GM23248 (cell line): ENCODE data around the gene KIAA0586. TPM values are rescaled to one million over a fixed set of nuclear protein-coding genes. Genes with fewer than 3 reads are reported as not detected.

Experiments
- DNase-seq: peaks from one replicate; pipeline ENCODE4 v3.0.0-alpha.2; 2015
- H2AFZ ChIP-seq: fragments of 200-600 bp; sonication (generic); 2 replicates; pipeline ENCODE4 v1.6.1; 2016; ENCODE audit warnings: antibody characterized with exemption
- H3F3A ChIP-seq: fragments of 200-600 bp; sonication (generic); 2 replicates; pipeline ENCODE4 v1.6.1; 2016; ENCODE audit warnings: mild to moderate bottlenecking, antibody characterized with exemption, mixed run types; ENCODE audit not compliant: insufficient read depth
- H3K27ac ChIP-seq: fragments of 200-600 bp; sonication (generic); 2 replicates; pipeline ENCODE4 v1.5.1; 2016; ENCODE audit warnings: mild to moderate bottlenecking
- H3K27me3 ChIP-seq: fragments of 200-600 bp; sonication (generic); replicated peaks from 2 replicates; pipeline ENCODE4 v1.6.1; 2016; ENCODE audit warnings: mild to moderate bottlenecking; ENCODE audit not compliant: insufficient read depth
- H3K36me3 ChIP-seq: fragments of 200-600 bp; sonication (generic); 2 replicates; pipeline ENCODE4 v1.6.1; 2016; ENCODE audit warnings: low read depth, mild to moderate bottlenecking
- H3K4me1 ChIP-seq: fragments of 200-600 bp; sonication (generic); 2 replicates; pipeline ENCODE4 v1.6.1; 2016; ENCODE audit warnings: mild to moderate bottlenecking; ENCODE audit not compliant: insufficient read depth
- H3K4me2 ChIP-seq: fragments of 200-600 bp; sonication (generic); one replicate; pipeline ENCODE4 v1.6.1; 2016; ENCODE audit warnings: mild to moderate bottlenecking; ENCODE audit not compliant: unreplicated experiment
- H3K4me3 ChIP-seq: fragments of 200-600 bp; sonication (generic); 2 replicates; pipeline ENCODE4 v1.5.1; 2016; ENCODE audit warnings: mild to moderate bottlenecking
- H3K79me2 ChIP-seq: fragments of 200-600 bp; sonication (generic); 2 replicates; pipeline ENCODE4 v1.6.1; 2016; ENCODE audit warnings: mild to moderate bottlenecking; ENCODE audit not compliant: insufficient read depth
- H3K9ac ChIP-seq: fragments of 200-600 bp; sonication (generic); 2 replicates; pipeline ENCODE4 v1.6.1; 2016; ENCODE audit warnings: mild to moderate bottlenecking
- H3K9me2 ChIP-seq: fragments of 200-600 bp; sonication (generic); 2 replicates; pipeline ENCODE4 v1.6.1; 2016; ENCODE audit warnings: mixed run types, mild to moderate bottlenecking, moderate library complexity; ENCODE audit not compliant: insufficient read depth
- H3K9me3 ChIP-seq: fragments of 200-600 bp; sonication (generic); one replicate; pipeline ENCODE4 v1.6.1; 2017; ENCODE audit warnings: low read depth
- H4K20me1 ChIP-seq: fragments of 200-600 bp; sonication (generic); 2 replicates; pipeline ENCODE4 v1.6.0; 2016; ENCODE audit not compliant: insufficient read depth
- EZH2 ChIP-seq: fragments of 200-600 bp; sonication (generic); IDR thresholded peaks from 2 replicates; pipeline ENCODE4 v1.6.1; 2018; ENCODE audit warnings: antibody characterized with exemption, mild to moderate bottlenecking; ENCODE audit not compliant: insufficient read depth, poor library complexity, severe bottlenecking
- EZH2phosphoT487 ChIP-seq: fragments of 200-600 bp; sonication (generic); IDR thresholded peaks from 2 replicates; pipeline ENCODE4 v1.6.1; 2018; ENCODE audit warnings: antibody characterized with exemption, moderate library complexity, mild to moderate bottlenecking, low read depth; ENCODE audit not compliant: insufficient read depth
- WGBS, 2 experiments: methylation state at CpG; one replicate each; pipeline ENCODE4 v1.1.6; 2015 to 2017; ENCODE audit warnings: low lambda C conversion rate in 2 of 2, low coverage in 1 of 2; ENCODE audit errors: missing lambda C conversion rate in 2 of 2; 5-methylcytosine and 5-hydroxymethylcytosine counted together
- in situ Hi-C: fragments of 300-500 bp; cut with MboI; formaldehyde crosslinking; loops from 2 replicates; pipeline ENCODE4 v1.15.0; 2020
- polyA plus RNA-seq: library from polyadenylated mRNA; unstranded; fragments of >200 nt; fragmentation: Nextera tagmentation; extraction: Ambion mirVana; gene quantifications from 2 replicates; pipeline ENCODE4 v1.2.1, GENCODE V29; 2016
- total RNA-seq: library from RNA; depleted of rRNA; stranded (reverse); fragments of >200 nt; shearing (Covaris generic); gene quantifications from 2 replicates; pipeline ENCODE4 v1.2.3, GENCODE V29; 2014

Gene KIAA0586
- total and polyA plus RNA-seq, 2 experiments from 2014 or later, result 10.5 to 16.8 TPM

DNA sequence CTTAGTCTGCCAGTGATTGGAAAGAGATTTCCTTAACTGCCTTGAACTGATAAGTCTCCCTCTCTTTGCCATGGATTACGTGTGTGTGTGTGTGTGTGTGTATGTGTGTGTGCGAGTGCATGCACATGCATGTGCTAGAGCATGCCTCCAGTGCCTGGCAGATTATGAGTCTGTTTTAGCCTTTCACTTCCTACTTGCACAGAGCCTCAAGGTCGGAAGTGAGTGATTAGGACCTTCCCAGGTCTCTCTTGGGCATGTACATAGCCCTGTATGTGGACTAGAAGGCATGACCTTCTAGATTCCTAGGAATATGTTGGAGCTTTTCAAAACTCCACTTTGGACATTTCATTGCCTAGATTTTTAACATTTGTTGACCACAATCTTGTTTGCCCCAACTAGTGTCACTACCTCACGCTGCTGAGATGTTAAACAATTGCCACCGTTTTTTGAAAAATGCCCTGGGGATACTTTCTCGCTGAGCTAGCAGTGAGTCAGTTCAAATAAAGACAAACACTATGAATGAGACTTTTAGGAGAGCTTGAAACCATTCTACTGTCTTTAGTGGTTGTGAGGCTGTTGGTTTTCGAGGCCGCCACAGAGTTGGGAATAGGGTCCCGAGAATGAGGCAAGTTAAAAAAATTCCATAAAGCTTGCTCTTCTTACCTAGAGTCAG, 28.2 kb downstream of the KIAA0586 start:
- no peak overlapping the region for H2AFZ ChIP-seq
- no peaks in the 10 kb centered on the region for H3K27me3 ChIP-seq
- in situ Hi-C loops, result no loop called here
- no peaks in the 10 kb centered on the region for H3K4me1 ChIP-seq
- no peak overlapping the region for H3K4me3 ChIP-seq
- no peak for TF ChIP-seq EZH2phosphoT487
- no peak overlapping the region for H3K9ac ChIP-seq
- no peaks in the 10 kb centered on the region for H3K79me2 ChIP-seq
- H3F3A ChIP-seq, result no peaks in the 10 kb centered on the region
- no peaks in the 10 kb centered on the region for H3K9me3 ChIP-seq
- H3K36me3 ChIP-seq, result peaks cover 36% of the 10 kb centered on the region
- no peak overlapping the region for H3K27ac ChIP-seq
- 91 to 92% methylated on average over 9 of the region's 9 CpGs for WGBS, 2 experiments
- no peak overlapping the region for H3K4me2 ChIP-seq
- DNase-seq, result peak; percentile 28
- H4K20me1 ChIP-seq, result no peaks in the 10 kb centered on the region
- no peaks in the 10 kb centered on the region for H3K9me2 ChIP-seq

DNA sequence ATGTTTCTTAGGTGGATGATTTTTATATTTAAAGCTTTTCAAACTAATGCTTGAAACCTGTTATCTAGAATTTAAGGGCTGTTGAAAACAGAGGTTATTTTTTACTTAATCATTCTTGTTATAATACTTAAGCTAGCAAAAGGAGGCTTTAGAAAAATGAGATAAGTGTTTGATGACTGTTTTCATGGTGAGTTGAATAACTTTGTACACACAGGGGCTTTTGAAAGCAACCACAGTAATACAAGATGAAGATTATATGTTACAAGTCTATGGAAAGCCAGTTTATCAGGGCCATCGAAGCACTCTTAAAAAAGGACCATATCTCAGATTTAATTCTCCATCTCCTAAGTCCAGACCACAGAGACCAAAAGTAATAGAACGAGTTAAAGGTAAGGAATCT, 33.3 kb downstream of the KIAA0586 start:
- H3K79me2 ChIP-seq, result no peaks in the 10 kb centered on the region
- H3K9me3 ChIP-seq, result no peaks in the 10 kb centered on the region
- H3K4me2 ChIP-seq, result no peak overlapping the region
- no peak overlapping the region for H2AFZ ChIP-seq
- no peak overlapping the region for H3K27ac ChIP-seq
- in situ Hi-C loops, result no loop called here
- H4K20me1 ChIP-seq, result no peaks in the 10 kb centered on the region
- H3K36me3 ChIP-seq, result peaks cover 27% of the 10 kb centered on the region
- no peaks in the 10 kb centered on the region for H3K9me2 ChIP-seq
- no peak overlapping the region for H3K4me3 ChIP-seq
- DNase-seq, result no peak
- 93 to 95% methylated on average over 2 of the region's 2 CpGs for WGBS, 2 experiments
- H3K9ac ChIP-seq, result no peak overlapping the region
- H3F3A ChIP-seq, result no peaks in the 10 kb centered on the region
- no peaks in the 10 kb centered on the region for H3K4me1 ChIP-seq
- H3K27me3 ChIP-seq, result no peaks in the 10 kb centered on the region
- TF ChIP-seq EZH2phosphoT487 (no peak), EZH2 (no peak)

DNA sequence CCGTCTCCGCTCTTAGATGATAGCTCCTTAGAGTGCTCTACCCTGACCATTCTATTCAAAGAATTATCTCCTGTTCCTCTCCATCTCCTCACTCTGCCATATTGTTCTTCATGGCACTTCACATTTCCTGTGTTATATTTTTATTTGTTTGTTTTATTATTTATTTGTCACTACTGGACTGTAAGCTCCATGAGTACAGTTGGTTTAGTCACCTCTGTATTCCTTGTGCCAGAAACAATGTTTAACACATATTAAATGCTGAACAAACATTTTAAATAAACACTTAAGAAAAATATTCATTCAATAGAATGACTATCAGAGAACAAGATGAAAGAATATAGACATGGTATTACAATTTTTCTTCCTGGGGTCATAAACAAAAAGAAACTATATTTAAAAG, 35.6 kb downstream of the KIAA0586 start:
- no peaks in the 10 kb centered on the region for H3K27me3 ChIP-seq
- H3K9ac ChIP-seq, result no peak overlapping the region
- H3K9me2 ChIP-seq, result no peaks in the 10 kb centered on the region
- in situ Hi-C loops, result no loop called here
- no peak overlapping the region for H3K4me2 ChIP-seq
- no peak for DNase-seq
- TF ChIP-seq EZH2 (no peak), EZH2phosphoT487 (no peak)
- 99 to 100% methylated on average over 2 of the region's 2 CpGs for WGBS, 2 experiments
- H3K9me3 ChIP-seq, result no peaks in the 10 kb centered on the region
- H3K79me2 ChIP-seq, result no peaks in the 10 kb centered on the region
- no peak overlapping the region for H2AFZ ChIP-seq
- H3K4me3 ChIP-seq, result no peak overlapping the region
- no peak overlapping the region for H3K27ac ChIP-seq
- H3F3A ChIP-seq, result no peaks in the 10 kb centered on the region
- H3K36me3 ChIP-seq, result peaks cover 18% of the 10 kb centered on the region
- no peaks in the 10 kb centered on the region for H4K20me1 ChIP-seq
- H3K4me1 ChIP-seq, result no peaks in the 10 kb centered on the region

DNA sequence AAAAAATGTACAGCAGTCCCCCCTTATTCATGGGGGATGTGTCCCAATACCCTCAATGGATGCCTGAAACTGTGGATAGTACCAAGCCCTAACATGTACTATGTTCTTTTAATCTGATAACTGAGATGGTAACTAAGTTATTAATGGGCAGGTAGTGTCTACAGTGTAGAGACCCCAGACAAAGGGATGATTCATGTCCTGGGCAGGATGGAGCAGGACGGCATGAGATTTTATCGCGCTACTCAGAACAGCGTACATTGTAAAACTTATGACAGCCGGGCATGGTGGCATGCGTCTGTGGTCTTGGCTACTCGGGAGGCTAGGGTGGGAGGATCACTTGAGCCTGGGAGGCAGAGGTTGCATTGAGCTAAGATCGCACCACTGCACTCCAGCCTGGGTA, 37.1 kb downstream of the KIAA0586 start:
- Histone ChIP-seq H3K79me2 (no peaks in the 10 kb centered on the region), H3K4me2 (no peak overlapping the region), H2AFZ (no peak overlapping the region), H3K27me3 (no peaks in the 10 kb centered on the region), H3K4me3 (no peak overlapping the region), H3K9me2 (no peaks in the 10 kb centered on the region), H3K27ac (no peak overlapping the region), H3F3A (no peaks in the 10 kb centered on the region), H3K9ac (no peak overlapping the region), H4K20me1 (no peaks in the 10 kb centered on the region), H3K4me1 (no peaks in the 10 kb centered on the region), H3K9me3 (no peaks in the 10 kb centered on the region), H3K36me3 (peaks cover 9% of the 10 kb centered on the region; the same call in 1 of the 2 replicates)
- WGBS, 2 experiments, result 98% methylated on average over 8 of the region's 8 CpGs
- in situ Hi-C loops, result no loop called here
- TF ChIP-seq EZH2phosphoT487, result no peak
- TF ChIP-seq EZH2, result no peak
- DNase-seq, result no peak

DNA sequence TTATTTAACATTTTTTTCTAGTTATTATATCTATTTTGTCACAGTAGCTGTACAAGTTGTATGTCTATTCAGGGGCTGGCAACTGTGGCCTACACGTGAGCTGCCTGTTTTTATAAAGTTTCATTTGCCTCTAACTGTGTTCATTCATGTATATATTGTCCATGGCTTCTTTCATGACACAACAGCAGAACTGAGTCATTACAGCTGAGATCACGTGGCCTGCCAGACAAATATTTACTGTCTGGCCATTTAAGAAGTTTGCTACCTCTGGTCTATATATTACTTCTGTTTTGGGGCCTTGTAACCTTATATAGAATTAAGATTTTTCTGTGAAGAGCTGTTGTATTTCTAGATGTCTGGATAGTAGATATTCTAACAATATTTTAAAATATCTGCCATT, 37.9 kb downstream of the KIAA0586 start:
- Histone ChIP-seq H3K27me3 (no peaks in the 10 kb centered on the region), H3K9ac (no peak overlapping the region), H3K4me1 (no peaks in the 10 kb centered on the region), H3K9me2 (no peaks in the 10 kb centered on the region), H3K4me2 (no peak overlapping the region), H3K79me2 (no peaks in the 10 kb centered on the region), H3K4me3 (no peak overlapping the region), H3K27ac (no peak overlapping the region), H2AFZ (no peak overlapping the region), H4K20me1 (no peaks in the 10 kb centered on the region), H3F3A (no peaks in the 10 kb centered on the region), H3K9me3 (no peaks in the 10 kb centered on the region), H3K36me3 (peaks cover 5% of the 10 kb centered on the region; the same call in 1 of the 2 replicates)
- DNase-seq, result peak; percentile 38
- in situ Hi-C loops, result no loop called here
- WGBS, 2 experiments, result 78 to 82% methylated on average over 2 of the region's 2 CpGs
- TF ChIP-seq EZH2 (no peak), EZH2phosphoT487 (no peak)
